Left renal cortex interstitium (tissue), 4 donors: ENCODE data around the gene PRM3. TPM values are rescaled to one million over a fixed set of nuclear protein-coding genes. Genes with fewer than 3 reads are reported as not detected.

Source experiments
- DNase-seq, 4 donors: peaks; one replicate each; pipeline ENCODE4 v3.0.0-alpha.2; 2013; ENCODE audit warnings: low read depth in 4 of 4, low spot score in 2 of 4, missing footprints in 1 of 4
- polyA plus RNA-seq, 4 donors: library from polyadenylated mRNA; unstranded; fragments of 120-200 nt; gene quantifications; one replicate each; pipeline ENCODE4 v1.2.1, GENCODE V29; 2013; ENCODE audit not compliant: insufficient read length in 4 of 4

Gene PRM3
- polyA plus RNA-seq, 4 donors = not detected

- DNase-seq = no peak
These were observed 12.8 kb downstream of the PRM3 start for GRCh38 chr16:11260596-11260966.

GRCh38 chr16:11259655-11260595, 13.5 kb downstream of the PRM3 start:
- no peak for DNase-seq

- no peak for DNase-seq
These were observed 14.6 kb downstream of the PRM3 start for GRCh38 chr16:11258553-11259492.

GRCh38 chr16:11257131-11257938, 16.1 kb downstream of the PRM3 start:
- DNase-seq = peak in 1 of 4 donors; percentile 84

GRCh38 chr16:11256661-11257130, 16.7 kb downstream of the PRM3 start:
- no peak for DNase-seq

GRCh38 chr16:11255737-11256660, 17.4 kb downstream of the PRM3 start, which contains the start of gene SOCS1:
Gene SOCS1, minus strand, starts transcription at chr16:11256204. Its CDS starts 726 bp downstream, at chr16:11255478.
- DNase-seq = peak in 1 of 4 donors; percentile 77

- DNase-seq = no peak
These were observed 18.3 kb downstream of the PRM3 start for GRCh38 chr16:11254913-11255736.

- no peak for DNase-seq
These were observed 19.2 kb downstream of the PRM3 start for GRCh38 chr16:11253995-11254912.

GRCh38 chr16:11253009-11253994, 20.1 kb downstream of the PRM3 start:
- no peak for DNase-seq

GRCh38 chr16:11252482-11252931, 20.9 kb downstream of the PRM3 start:
- DNase-seq = no peak

GRCh38 chr16:11251525-11252481, 21.6 kb downstream of the PRM3 start:
- DNase-seq = no peak

- DNase-seq = no peak
These were observed 22.5 kb downstream of the PRM3 start for GRCh38 chr16:11250786-11251524.

- DNase-seq = no peak
These were observed 23.2 kb downstream of the PRM3 start for GRCh38 chr16:11250091-11250785.
